ENCODE measurements around the gene SLC38A4.

The SLC38A4 gene

DNA sequence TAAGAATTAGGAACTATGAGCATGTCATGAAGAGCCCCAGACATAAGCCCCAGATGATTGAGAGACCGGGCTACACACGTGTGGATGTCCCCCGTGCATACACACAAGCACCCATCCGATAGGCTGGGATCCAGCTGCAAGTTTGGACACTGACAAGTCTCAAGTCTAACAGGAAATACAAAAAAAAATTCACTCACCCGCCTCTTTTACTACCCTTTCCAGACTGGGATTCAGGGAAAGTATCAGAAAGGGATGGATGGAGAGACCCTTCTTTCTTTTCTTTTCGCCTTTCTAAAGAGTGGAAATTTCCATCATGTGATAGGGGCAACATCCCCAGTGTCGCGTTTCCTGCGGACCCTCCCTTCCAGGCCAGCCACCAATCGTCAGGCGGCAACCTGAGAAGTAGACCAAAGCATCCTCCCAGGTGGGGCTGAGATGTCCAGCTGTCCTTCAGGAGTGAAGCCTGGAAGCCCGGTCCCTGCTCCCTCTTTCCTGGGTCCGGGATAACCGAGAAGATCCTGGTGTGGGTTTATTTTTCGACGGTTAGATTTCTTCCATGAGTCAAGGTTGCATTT is 6.4 kb upstream of the SLC38A4 start:
- no peak for TF ChIP-seq ZFX (IDR thresholded peaks at IDR 0.05)
- TF ChIP-seq, protein P1, sequence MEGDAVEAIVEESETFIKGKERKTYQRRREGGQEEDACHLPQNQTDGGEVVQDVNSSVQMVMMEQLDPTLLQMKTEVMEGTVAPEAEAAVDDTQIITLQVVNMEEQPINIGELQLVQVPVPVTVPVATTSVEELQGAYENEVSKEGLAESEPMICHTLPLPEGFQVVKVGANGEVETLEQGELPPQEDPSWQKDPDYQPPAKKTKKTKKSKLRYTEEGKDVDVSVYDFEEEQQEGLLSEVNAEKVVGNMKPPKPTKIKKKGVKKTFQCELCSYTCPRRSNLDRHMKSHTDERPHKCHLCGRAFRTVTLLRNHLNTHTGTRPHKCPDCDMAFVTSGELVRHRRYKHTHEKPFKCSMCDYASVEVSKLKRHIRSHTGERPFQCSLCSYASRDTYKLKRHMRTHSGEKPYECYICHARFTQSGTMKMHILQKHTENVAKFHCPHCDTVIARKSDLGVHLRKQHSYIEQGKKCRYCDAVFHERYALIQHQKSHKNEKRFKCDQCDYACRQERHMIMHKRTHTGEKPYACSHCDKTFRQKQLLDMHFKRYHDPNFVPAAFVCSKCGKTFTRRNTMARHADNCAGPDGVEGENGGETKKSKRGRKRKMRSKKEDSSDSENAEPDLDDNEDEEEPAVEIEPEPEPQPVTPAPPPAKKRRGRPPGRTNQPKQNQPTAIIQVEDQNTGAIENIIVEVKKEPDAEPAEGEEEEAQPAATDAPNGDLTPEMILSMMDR (conservative IDR thresholded peaks at IDR 0.05): no peak
- H3K27ac ChIP-seq: no peak overlapping the region

DNA sequence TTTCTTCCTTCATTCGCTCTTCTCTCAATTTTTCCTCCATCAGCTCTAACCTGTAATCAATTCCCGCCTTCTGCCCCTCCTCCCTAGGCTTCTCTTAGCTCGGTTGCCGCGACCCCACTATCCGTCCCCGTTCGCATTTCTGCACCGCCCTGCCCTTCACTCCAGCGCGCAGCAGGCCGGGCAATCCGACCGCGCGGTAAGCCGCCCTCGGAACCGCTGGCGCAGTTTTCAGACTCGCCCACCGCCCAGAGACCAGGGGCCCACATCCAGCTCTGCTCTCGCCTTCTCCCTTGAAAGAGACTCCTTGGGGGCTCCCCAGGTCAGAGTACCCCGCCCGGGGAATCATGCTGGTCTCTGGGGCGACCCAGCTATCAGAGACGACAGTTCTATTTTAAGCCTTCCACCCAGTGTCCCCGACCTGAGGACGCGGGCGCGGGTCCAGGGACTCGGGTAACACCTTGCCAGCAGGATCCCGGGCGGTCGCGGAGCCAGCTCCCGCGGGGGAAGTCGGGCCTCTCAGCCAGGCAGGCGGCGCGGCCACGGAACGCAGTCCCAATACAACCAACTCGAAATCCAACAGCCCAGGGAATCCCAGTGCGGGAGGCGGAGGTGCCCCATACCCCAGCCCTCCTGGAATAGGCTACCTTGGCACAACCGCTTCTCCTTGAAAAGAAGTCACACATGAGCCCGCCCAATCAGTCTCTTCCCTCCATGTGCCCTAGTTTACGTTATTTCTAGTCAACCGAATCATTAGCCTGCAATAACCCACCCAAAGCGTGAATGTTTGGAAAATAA is 5.7 kb upstream of the SLC38A4 start:
- TF ChIP-seq, protein P1 (conservative IDR thresholded peaks at IDR 0.05): no peak
- TF ChIP-seq ZFX (IDR thresholded peaks at IDR 0.05): no peak
- no peak overlapping the region for H3K27ac ChIP-seq

DNA sequence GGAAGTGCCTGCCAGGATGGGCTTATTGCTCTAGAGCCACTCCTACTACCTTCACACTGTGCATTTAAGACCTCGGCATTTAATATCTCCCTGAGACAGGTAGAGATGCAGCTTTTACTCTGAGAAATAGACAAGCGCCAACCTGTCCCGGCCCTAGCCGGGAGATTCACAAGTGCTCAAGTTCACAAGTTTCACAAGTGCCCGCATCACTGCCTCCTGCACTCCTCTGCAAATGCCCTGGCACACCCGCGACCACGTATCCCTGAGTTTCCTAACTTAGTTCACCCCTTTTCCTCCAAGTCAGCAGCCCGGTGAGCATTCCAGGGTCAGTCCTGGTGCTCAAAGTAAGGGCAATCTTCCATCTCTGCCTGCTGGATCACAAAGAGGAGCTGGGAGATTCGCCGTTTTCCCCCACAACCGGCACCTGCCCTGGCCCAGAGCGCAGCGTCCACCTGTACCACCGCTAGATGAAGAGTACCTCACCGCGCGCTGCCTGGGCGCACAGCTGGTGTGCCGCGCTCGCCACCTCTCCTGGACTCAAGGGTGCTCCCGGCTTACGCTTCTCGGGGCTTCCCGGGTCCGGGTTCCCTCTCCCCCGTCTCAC is 5.0 kb upstream of the SLC38A4 start:
- no peak overlapping the region for H3K27ac ChIP-seq
- TF ChIP-seq ZFX (IDR thresholded peaks at IDR 0.05): no peak
- TF ChIP-seq, protein P1 (conservative IDR thresholded peaks at IDR 0.05): no peak

DNA sequence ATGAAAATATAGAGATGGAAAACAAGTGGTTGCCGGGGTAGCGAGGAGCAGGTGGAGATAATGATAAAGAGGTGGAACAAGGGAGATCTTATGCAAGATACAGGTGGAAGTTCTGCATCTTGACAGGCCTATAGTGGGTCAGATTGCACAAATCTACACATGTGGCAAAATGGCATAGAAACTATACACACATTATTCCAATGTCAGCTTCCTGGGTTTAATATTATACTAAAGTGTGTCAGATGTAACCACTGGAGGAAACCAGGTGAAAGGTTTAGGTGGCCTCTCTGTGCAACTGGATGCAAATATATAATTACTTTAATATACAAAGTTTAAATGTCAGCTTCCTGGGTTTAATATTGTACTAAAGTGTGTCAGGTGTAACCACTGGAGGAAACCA is 1.1 kb downstream of the SLC38A4 start:
- TF ChIP-seq, protein P1 (conservative IDR thresholded peaks at IDR 0.05): no peak
- TF ChIP-seq ZFX (IDR thresholded peaks at IDR 0.05): no peak
- no peak overlapping the region for H3K27ac ChIP-seq

DNA sequence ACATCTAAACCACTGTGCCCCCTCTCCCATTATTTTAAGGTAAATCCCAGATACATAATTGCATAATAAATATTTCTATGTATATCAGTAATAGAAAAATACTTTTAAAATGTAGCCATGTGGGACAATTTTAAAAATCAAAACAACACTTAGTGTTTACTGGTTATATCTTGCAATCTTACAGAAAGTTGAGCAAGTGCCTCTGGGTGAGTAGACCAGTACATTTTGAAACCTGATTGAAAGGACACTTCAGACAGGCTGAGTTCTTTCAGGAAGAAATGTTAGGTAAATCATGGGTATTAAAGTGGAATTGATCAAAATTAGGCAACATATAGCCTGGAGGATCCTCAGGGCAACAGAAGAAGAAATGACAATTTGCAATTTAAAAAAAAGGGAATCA is 7.2 kb downstream of the SLC38A4 start:
- no peak for TF ChIP-seq ZFX (IDR thresholded peaks at IDR 0.05)
- TF ChIP-seq, protein P1 (conservative IDR thresholded peaks at IDR 0.05): no peak
- H3K27ac ChIP-seq: no peak overlapping the region

DNA sequence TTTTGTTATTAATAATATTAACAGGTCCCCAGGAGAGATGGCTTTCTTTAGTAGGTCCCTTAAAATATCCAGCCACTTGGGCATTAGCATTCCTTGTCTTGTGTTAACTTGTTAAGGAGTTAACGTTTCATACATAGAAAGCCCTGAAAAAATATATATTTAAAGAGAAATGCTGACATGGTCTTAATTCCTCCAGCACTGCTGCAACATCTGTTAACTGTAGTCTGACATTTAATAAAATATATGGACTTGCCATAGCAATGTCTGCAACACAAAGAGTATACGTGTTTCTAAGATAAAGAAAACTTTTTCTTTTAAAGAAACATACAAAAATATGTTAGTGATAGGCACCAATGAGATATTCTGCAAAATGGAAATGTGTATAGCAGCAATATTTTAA is 10.0 kb downstream of the SLC38A4 start:
- TF ChIP-seq, protein P1 (conservative IDR thresholded peaks at IDR 0.05): no peak
- no peak for TF ChIP-seq ZFX (IDR thresholded peaks at IDR 0.05)

DNA sequence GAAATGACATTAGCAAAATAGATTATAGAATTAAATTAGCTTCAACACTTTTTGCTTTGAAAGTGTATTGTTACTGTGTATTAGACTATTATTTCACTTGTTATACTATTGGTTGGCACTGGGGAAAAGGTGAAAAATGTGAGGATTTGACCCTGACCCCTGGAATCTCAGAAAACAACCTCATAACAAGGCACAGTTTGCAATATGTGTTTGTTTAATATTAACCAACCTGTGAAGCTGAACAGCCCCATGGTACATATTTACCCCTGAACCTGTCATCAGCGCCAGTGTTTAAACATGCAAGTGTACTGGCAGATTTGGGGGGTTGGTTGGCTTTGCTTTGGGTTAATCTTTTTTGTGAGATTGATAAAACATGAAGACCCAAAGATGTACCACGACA is 11.7 kb downstream of the SLC38A4 start:
- TF ChIP-seq, protein P1 (conservative IDR thresholded peaks at IDR 0.05): no peak
- no peak for TF ChIP-seq ZFX (IDR thresholded peaks at IDR 0.05)
- no peak overlapping the region for H3K27ac ChIP-seq

More for the DNA sequence above, 10.0 kb downstream of the SLC38A4 start:
- H3K27ac ChIP-seq: no peak overlapping the region
